IPS-NIHi7 (cell line): ENCODE results near the gene PRLR.
"Not testable (repeated sequence)": the region's sequence is repeated elsewhere in the genome, so short reads cannot be mapped to it uniquely, and the experiment has no call there.

ENCODE experiments used
- DNase-seq: peaks from one replicate; pipeline ENCODE4 v3.0.0; 2012; ENCODE audit warnings: mixed read lengths; ENCODE audit errors: extremely low spot score

PRLR gene

GRCh38 chr5:35035929-35036328 lies 194.4 kb downstream of the PRLR start:
- DNase-seq, result not testable (repeated sequence)

GRCh38 chr5:35035271-35035670 lies 195.0 kb downstream of the PRLR start:
- no peak for DNase-seq

GRCh38 chr5:35032356-35032755 lies 197.9 kb downstream of the PRLR start:
- no peak for DNase-seq

- DNase-seq, result no peak
Measured at GRCh38 chr5:35031276-35031675, 199.0 kb downstream of the PRLR start.

- no peak for DNase-seq
Measured at GRCh38 chr5:35030426-35031100, 199.7 kb downstream of the PRLR start.

GRCh38 chr5:35029333-35029732 lies 201.0 kb downstream of the PRLR start:
- DNase-seq, result no peak

- no peak for DNase-seq
Measured at GRCh38 chr5:35026941-35027340, 203.3 kb downstream of the PRLR start.

- no peak for DNase-seq
Measured at GRCh38 chr5:35026280-35026840, 203.9 kb downstream of the PRLR start.

- DNase-seq, result no peak
Measured at GRCh38 chr5:35024911-35025510, 205.3 kb downstream of the PRLR start.

- no peak for DNase-seq
Measured at GRCh38 chr5:35023391-35024178, 206.7 kb downstream of the PRLR start.

- no peak for DNase-seq
Measured at GRCh38 chr5:35016174-35017051, 213.9 kb downstream of the PRLR start.

- no peak for DNase-seq
Measured at GRCh38 chr5:35015063-35015462, 215.2 kb downstream of the PRLR start.

- no peak for DNase-seq
Measured at GRCh38 chr5:35012796-35013195, 217.5 kb downstream of the PRLR start.

- DNase-seq, result no peak
Measured at GRCh38 chr5:35012365-35012764, 217.9 kb downstream of the PRLR start.

GRCh38 chr5:35010676-35011075 lies 219.6 kb downstream of the PRLR start:
- DNase-seq, result no peak

- DNase-seq, result no peak
Measured at GRCh38 chr5:35009657-35010056, 220.6 kb downstream of the PRLR start.

- DNase-seq, result no peak
Measured at GRCh38 chr5:35009019-35009418, 221.3 kb downstream of the PRLR start.

- DNase-seq, result no peak
Measured at GRCh38 chr5:35004771-35005170, 225.5 kb downstream of the PRLR start.

- peak; percentile 42 for DNase-seq
Measured at GRCh38 chr5:35004200-35004599, 226.1 kb downstream of the PRLR start.

GRCh38 chr5:35003018-35003957 lies 227.0 kb downstream of the PRLR start:
- peak; percentile 87 for DNase-seq
